ENCODE results near the gene PDLIM1.

PDLIM1 gene, protein sequence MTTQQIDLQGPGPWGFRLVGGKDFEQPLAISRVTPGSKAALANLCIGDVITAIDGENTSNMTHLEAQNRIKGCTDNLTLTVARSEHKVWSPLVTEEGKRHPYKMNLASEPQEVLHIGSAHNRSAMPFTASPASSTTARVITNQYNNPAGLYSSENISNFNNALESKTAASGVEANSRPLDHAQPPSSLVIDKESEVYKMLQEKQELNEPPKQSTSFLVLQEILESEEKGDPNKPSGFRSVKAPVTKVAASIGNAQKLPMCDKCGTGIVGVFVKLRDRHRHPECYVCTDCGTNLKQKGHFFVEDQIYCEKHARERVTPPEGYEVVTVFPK

DNA sequence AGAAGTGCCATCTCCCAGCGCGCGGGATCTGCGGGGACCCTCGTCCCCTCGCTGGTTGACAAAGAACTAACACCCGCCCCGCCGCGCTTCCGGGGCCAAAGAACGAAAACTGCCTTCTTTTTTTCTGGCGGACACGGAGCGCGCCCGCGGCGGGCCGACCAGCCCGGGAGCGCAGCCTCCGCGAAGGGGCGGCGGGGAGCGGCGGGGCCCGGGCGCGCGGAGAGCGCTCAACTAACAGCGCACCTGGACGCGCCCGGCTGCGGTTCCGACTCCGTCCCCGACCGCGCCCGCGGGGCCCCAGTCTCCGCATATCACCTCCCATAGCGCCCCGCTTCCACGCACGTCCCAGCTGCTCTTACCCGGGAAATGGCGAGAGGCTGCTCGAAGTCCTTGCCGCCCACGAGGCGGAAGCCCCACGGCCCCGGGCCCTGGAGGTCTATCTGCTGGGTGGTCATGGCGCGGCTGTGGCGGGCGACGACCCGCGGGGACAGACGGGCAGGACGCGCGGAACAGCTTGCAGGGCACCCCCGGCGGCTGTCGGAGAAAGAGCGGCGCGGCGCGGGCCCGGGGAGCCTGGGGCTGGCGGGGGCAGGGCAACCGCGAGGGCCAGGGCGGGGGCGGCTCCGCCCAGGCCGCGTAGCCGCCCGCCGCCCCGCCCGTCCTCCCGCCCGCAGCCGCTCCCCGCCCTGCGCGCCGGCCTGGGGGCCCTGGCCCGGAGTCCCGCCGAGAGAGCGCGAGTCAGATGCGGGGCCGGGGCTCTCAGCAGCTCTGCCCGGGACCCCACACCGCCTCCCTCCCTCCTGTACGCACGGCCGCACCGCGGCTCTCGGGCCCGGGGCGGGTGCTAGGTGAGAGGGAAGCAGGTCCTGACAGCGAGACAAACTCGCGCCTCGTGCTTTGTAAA, at the start of gene PDLIM1:
Gene PDLIM1 (minus strand): TSS at position 543 of the 904 bp plus-strand sequence. CDS start 88 bp downstream, at position 455.
- DNase-seq (ENCODE audit: low read depth in 2 of 2) = peak in 1 of 2 donors; percentile 10

DNA sequence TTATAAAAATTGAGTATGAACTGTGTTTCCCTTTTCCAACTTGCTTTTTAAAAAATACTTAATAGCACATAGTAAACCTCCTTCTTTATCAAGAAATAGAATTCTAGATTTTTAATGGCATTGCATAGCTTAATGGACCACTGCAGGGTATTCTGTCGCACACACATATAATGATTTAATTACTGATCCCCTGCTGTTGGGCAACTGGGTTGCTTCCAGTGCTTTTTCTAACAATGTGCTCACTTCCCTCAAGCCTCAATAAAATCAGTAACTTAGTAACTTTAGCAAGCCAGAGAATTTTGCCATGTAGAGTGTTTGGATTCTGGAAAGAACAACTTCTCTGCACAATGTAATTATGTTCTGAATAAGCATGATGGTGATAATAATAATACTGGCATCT, 49.1 kb upstream of the PDLIM1 start:
- no peak for DNase-seq (ENCODE audit: low read depth in 2 of 2)

DNA sequence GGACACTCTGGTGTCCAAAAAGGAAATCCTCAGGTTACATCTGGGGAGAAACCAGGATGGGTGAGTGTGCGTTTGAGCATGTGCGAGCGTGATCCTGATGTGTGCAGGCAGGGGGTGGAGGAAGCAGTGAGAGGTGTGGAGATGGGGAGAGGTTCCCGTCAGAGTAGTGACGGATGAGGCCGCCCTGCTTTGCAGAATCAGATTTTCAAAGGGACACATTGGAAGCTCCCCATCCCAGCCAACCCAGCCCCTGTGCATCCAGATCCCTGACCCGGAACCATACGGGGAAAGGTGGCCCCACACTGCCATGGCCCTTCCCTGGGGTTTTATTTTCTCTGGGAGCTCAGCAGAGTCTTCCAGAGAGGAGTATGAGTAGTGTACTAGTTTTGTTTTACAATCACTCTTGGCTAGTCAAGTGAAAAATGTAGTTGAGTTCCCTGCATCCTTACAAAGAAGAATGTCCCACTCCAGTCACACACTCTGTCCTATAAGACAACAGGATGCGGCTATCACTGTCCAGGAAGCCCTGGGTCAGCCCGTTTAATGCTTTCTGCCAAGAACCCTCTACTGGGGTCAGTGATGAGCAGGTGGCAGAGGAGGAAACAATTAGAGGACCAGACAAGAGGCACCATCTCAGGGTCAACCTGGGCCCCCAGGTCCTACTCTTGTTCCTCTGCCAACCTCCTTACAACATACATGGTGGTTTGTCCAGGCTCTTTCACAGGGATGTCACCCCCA, 46.8 kb upstream of the PDLIM1 start:
- no peak for DNase-seq (ENCODE audit: low read depth in 2 of 2)

DNA sequence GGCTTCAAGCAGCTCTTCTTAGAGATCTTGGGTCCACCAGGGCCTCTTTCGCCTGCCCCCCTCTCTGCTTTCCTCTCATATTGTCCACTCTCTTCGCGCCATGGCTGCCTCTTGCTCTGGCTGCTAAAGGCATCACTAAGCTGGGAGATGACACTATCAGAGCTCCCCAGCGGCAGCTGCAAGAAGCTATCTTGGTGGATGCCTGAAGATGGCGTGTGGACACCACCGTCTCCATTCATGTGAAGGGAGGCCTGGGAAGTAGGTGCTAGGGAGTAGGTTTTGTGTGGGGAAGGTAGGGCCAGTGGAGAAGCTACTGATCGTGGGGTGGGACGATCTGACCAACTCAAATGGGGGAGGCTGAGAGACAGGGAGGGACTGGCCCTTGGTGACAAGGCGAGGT, 45.9 kb upstream of the PDLIM1 start:
- no peak for DNase-seq (ENCODE audit: low read depth in 2 of 2)

DNA sequence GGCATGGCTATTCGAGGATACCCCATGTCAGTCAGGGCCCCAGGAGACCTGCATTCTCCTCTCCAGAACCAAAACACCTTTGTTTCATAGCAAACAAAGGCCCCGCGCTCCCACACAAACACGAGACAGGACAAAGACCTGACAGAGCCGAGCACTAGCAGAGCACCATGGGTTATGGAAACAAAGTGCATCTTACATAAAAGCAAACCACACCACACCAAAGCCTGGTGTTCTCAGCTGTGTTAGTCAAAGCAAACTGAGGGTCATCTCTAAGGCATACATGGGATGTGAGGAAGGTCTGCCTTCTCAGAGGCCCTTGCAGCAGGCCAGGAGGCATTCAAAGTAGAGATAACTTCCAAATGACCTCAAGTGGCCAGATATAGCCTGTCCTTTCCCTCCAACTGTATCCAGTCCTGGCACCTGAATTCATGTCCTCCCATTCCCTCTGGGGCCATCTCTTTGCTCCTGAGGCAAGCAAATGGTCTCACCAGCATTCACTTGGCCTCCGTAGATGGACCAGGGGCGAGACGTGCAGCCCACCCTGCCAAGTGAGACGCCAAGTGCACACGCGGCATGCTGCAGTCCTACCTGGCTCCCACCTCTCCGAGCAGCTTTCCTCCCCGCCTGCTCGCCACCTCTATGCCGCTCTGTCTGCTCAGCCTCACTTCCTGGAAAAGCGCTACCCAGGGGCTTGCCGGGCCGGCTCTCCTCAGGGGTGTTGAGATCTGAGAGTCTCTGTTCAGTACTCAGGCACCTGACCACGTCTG, 45.3 kb upstream of the PDLIM1 start:
- DNase-seq (ENCODE audit: low read depth in 2 of 2) = no peak

DNA sequence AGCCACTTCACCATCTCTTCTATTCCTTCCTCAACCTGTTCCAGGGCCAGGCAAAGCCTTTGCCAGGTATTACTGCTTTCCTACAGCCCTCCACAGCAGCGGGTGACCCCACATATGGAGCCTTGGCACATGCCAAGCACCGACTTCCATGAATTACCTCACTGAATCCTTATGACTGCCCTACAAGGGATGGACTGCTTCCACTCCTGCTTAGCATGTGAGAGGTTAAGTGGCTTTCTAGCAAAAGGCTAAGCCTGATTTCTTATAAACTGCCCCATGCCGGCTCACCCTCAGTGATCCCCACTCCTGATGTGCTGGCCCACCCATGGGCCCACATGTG, 44.0 kb upstream of the PDLIM1 start:
- DNase-seq (ENCODE audit: low read depth in 2 of 2) = no peak

DNA sequence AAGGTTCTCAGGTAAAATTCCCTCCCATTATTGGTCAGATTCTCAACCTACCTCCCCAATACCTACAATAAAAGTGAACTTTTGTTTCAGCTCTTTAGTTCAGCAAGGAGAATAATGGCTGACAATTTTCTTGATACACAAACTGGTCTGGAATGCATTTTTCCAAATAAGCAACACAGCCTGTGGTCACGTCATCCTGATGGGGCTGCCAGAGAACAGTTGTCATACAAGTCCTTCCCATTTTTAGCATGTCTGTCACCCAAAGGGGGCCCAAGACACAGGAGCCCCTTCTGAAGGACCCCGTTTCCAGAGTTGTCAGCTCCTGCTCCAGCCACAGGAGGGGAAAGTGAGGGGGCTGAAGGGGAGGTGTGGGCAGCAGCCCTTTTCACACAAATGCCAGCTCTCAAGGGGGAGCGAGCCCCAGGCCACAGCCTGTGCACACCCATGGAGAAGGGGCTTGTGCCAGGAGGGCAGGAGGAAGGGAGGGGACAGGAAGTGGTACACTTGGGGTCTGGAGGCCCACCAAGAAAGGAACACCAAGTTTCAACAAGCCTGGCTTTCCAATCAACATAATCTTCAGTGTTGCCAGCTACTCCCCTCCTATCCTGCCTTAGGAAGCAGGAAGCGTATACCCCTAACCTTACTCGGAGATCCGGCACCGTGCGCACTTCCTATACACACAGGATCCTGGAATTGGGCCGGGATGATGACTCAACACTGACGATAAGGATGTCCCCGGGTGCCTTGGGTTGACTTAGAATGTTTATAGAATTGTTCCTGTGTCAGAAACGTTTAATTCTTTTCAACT, 43.4 kb upstream of the PDLIM1 start:
- DNase-seq (ENCODE audit: low read depth in 2 of 2) = no peak

DNA sequence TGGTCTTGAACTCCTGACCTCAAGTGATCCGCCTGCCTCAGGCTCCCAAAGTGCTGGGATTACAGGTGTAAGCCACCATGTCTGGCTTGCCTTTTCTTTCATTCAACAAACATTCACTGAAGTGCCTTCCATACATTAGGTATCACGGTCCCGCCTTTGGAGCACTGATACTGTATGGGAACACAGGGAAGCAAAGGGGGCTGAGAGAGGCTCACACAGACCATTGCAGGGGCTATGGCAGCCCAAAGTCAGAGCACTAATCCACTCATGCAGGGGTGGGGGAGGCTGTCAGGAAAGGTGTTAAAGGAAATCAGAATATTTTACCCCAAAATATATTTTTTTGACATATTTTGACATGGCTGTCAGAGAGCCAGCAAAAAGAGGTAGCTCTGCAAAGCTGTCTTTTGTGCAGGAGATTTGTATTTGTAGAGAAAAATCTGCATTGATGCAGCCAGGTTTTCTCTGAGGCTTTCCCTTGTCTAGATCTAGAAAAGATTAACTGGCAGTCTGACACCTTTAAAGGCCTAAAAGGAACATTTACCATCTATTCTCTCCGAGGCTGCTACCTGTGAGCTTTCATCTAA, 42.0 kb upstream of the PDLIM1 start:
- no peak for DNase-seq (ENCODE audit: low read depth in 2 of 2)

DNA sequence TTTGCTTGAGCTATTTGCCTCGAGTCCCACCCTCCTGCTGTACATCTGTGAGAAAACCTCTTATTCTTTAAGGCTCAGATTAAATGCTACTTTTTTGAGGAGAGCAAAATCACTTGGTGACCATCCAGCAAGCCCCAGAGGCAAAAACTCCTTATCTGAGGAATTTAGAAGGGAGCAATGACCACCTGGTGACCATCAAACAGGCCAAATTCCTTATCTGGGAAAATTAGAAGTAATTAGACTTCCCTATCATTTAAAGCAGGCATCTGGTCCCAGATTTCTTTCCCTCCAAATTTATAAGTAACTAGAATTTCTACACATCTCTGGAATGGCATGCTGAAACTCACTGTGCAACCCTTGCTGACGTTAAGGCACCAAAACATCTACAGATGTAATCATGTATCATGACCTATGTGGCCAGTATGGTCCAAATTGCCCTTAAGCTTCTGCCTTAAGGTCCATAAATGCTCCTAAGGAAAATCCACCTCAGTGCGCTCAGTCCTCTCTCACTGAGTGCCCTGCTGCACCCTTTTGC, 40.9 kb upstream of the PDLIM1 start:
- no peak for DNase-seq (ENCODE audit: low read depth in 2 of 2)

DNA sequence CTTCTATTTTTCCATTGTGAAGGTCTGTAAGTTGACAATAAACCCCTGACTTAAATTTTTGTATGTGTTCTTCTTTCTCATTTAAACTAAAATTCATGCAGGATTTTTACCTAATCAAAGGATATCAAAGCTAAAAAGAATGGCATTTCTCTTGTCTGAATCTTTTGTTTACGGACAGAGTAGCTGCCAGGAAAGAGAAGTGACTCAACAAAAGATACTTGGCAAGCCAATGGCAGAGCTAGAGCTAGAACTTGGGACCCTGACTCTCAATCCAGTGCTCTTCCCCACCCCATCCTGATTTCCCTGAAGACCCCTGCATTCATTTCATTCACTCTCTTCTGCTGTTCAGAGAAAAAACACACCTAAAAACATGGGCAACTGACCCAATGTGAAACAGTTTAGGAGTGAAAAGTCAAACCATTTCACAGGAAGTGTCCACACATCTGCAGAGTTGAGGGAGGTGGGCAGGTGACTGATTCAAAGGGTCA, 40.2 kb upstream of the PDLIM1 start:
- no peak for DNase-seq (ENCODE audit: low read depth in 2 of 2)

DNA sequence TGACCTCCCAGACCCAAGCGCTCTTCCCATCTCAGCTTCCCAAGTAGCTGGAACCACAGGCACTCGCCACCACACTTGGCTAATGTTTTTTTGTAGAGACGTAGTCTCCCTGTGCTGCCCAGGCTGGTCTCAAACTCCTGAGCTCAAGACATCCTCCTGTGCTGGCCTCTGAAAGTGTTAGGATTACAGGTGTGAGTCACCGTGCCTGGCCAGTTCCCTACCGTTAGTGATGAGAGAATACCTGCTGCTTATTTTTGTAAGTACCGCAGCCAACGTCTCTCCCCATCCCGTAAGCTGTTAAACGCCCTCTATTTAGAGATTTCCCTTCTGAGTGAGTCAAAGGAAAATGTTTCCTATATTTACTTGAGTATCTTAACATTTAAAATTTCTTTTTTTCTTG, 38.5 kb upstream of the PDLIM1 start:
- no peak for DNase-seq (ENCODE audit: low read depth in 2 of 2)

DNA sequence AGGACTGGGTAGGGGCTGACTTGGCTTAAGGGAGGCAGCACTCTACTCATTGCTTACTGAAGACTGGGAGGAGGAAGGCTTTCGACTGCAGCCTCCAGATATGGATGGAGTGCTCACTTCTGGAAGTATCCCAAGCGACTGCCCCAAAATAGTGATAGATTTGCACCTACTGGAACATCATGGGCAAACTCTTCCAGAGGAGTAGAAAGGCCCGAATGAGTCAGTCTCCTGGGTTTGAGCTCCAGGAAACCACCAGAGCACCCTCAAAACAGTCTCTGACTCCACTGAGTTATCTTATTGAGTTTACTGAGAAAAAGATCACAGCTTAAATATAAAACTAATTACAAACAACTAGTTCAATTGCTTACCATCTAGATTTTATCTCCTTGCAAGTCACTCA, 37.2 kb upstream of the PDLIM1 start:
- DNase-seq (ENCODE audit: low read depth in 2 of 2) = no peak

DNA sequence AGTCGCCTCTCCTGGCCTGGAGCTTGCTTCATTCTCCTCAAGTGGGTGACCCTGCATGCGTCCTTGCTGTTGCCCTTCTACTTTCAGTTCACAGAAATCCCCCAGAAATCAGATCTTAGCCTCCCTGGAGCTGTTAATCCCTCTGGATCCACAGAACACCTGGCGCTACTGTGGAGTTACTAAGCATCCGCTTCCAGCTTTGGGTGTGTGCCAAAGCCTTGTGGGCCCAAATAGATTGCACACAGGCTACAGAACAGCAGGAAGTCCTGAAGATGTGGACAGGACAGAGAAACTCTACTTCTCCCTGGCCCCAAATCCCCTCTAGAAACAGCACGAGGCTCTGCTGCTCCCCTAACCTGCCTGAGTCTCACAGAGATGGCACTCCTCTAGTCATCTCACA, 36.6 kb upstream of the PDLIM1 start:
- no peak for DNase-seq (ENCODE audit: low read depth in 2 of 2)

DNA sequence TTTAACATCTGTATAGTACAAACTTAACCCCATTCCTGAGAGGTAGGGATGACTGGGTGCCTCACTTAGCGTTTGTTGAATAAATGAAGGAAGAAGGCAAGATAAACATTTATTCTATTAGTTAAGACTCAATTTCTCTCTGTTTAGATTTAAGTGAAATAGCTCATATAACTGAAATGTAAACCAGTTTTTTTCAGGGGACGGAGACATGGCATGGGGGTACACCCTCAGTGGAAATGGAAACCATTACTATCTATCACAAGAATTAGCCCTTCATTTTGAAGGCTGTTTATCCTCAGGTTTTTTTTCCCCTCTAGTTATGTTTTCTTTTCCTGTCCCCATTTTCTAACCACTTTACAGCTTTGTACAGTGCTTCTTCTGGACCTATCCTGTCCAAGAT, 35.6 kb upstream of the PDLIM1 start:
- DNase-seq (ENCODE audit: low read depth in 2 of 2) = no peak

DNA sequence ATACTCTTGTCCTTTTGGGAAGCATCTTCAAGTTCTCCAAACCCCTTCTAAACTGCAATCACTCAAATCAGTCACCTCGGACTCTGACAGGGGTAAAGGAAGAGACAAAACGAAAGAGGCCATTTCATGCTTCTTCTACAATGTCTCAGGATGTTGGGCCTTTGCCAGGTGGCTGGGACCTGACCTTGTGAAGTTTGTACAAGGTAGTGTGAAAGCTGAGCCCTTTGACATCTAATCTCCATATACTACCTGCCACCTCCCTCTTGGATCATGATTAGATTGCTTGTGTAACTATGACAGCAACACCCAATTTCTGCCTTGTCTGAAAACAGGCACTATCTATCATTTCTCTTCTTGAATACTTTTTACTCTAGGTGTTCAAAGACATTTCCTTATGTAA, 35.1 kb upstream of the PDLIM1 start:
- no peak for DNase-seq (ENCODE audit: low read depth in 2 of 2)

DNA sequence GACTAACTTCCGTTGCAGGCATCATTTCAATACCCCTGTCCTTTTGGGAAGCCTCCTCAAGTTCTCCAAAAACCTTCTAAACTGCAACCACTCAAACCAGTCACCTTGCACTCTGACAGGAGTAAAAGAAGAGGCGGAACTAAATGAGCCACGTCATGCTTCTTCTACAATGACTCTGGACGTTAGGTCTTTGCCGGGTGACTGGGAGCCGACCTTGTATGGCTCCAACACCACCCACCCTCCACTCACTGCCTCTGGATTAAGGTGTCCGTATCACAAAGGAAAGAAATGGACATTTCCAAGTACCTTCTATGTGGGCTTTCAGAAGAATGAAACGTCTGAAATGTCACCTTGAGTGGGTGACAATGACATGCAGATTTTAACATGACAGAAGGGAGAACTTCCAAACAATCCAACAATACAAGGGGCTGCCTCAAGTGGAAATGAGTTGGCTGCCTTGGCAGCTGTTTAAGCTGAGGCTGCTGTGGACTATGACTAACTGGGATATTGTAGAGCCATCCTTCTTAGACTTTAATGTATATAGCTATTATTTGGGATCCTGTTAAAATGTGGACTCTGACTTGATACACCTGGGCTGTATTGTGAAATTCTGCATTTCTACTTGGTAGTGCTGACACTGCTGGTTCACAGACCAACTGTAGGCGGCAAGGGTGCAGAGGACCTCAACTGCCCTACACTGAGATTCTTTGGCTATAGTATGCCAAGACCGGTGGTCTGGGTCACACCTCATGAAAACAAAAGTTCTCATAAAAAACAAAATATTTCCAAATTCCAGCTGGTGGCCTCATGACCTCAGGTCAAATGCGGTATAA, 33.8 kb upstream of the PDLIM1 start:
- no peak for DNase-seq (ENCODE audit: low read depth in 2 of 2)

DNA sequence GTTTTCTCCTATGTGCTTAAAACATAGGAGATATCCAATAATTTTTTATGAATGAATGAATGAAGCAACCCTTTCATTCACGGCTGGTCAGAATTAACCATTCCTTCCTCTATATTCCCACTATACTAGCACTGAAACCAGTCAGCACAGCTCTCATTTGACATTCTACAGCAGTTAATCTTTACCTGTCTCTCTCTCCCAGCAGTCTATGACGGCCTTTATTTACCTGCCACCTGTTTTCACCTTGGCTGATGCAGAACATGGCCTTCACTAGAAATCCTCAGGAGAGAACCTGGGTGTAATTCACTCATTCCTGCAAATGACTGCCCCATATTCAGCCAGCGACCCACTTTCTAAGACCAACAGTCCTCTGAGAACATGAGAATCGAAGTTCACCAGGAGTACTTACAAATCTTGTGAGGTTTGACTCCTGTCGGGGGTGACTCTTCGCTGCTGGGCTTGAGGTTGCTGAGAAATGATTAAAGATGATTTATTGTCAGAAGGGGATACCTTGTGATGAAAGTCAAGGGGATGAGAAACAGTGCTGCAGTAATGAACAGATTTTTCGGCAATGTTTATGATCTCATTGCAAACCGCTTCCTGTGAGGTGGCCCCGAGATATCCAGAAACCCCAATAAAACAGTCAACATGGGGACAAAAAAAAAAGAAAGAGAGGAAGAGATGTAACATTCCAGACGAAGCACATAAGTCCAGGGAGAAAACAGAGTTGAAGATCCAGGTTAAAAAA, 30.9 kb upstream of the PDLIM1 start:
- DNase-seq (ENCODE audit: low read depth in 2 of 2) = no peak

DNA sequence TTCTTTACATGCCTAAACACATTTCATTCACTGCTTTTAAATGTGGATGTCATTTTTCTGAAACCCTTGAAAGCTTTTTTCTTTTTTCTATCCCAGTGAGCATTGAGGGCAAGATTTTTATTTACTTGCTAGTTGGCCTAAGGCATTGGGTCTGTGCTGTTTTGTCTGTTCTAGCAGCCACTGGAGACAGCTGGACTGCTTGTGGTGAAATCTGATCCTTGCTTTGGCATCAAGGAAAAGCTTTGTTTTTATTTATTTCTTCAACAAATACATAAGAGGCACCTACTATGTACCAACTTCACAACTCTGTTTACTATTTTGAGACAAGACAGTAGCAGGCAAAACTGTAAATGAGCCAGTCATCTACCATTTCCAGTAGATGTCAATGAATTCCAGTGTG, 28.4 kb upstream of the PDLIM1 start:
- DNase-seq (ENCODE audit: low read depth in 2 of 2) = no peak

Measured in stimulated activated CD8-positive, alpha-beta memory T cell treated with anti-CD3 and anti-CD28 coated beads, Interleukin-15, amount 100 ng/mL, for 4 hours (primary cell).